H9 (cell line): ENCODE data around the gene C19orf25. TPM values are rescaled to one million over a fixed set of nuclear protein-coding genes. Genes with fewer than 3 reads are reported as not detected.

Experiments
- DNase-seq: peaks from one replicate; pipeline ENCODE4 v3.0.0-alpha.2; 2017
- H2AFZ ChIP-seq: one replicate; pipeline ENCODE4 v1.6.1; 2013; ENCODE audit warnings: mild to moderate bottlenecking, low read length, control low read depth, moderate library complexity
- H2AK5ac ChIP-seq: 2 replicates; pipeline ENCODE4 v1.6.1; 2013; ENCODE audit warnings: low read length, control low read depth, mixed read lengths; ENCODE audit not compliant: insufficient read length
- H2BK120ac ChIP-seq: one replicate; pipeline ENCODE4 v1.6.1; 2013; ENCODE audit warnings: low read depth, mild to moderate bottlenecking, low read length, control low read depth, inconsistent platforms; ENCODE audit not compliant: poor library complexity, severe bottlenecking
- H2BK12ac ChIP-seq: 2 replicates; pipeline ENCODE4 v1.6.1; 2013; ENCODE audit warnings: low read length, control low read depth, mixed read lengths, low read depth; ENCODE audit not compliant: insufficient read length
- H2BK15ac ChIP-seq: 2 replicates; pipeline ENCODE4 v1.6.1; 2013; ENCODE audit warnings: low read depth, low read length, control low read depth
- H2BK20ac ChIP-seq: one replicate; pipeline ENCODE4 v1.6.1; 2013; ENCODE audit warnings: low read depth, mild to moderate bottlenecking, low read length, control low read depth, inconsistent platforms; ENCODE audit not compliant: poor library complexity, severe bottlenecking
- H2BK5ac ChIP-seq: 2 replicates; pipeline ENCODE4 v1.6.1; 2013; ENCODE audit warnings: low read length, control low read depth, mixed read lengths; ENCODE audit not compliant: insufficient read length
- H3K14ac ChIP-seq: 2 replicates; pipeline ENCODE4 v1.6.1; 2013; ENCODE audit warnings: low read length, control low read depth; ENCODE audit not compliant: insufficient read depth
- H3K18ac ChIP-seq: 2 replicates; pipeline ENCODE4 v1.6.1; 2013; ENCODE audit warnings: low read depth, mild to moderate bottlenecking, mixed read lengths, low read length, control low read depth; ENCODE audit not compliant: insufficient read length
- H3K23ac ChIP-seq: 2 replicates; pipeline ENCODE4 v1.6.1; 2013; ENCODE audit warnings: low read length, control low read depth, mixed read lengths, low read depth; ENCODE audit not compliant: insufficient read length
- H3K23me2 ChIP-seq: 2 replicates; pipeline ENCODE4 v1.6.1; 2013; ENCODE audit warnings: low read depth, mild to moderate bottlenecking, mixed read lengths, low read length, control low read depth; ENCODE audit not compliant: insufficient read length, poor library complexity, severe bottlenecking
- H3K27ac ChIP-seq: 2 replicates; pipeline ENCODE4 v1.5.1; 2013; ENCODE audit warnings: low read length, control low read depth, mixed read lengths, low read depth; ENCODE audit not compliant: insufficient read length
- H3K27me3 ChIP-seq: 2 replicates; pipeline ENCODE4 v1.6.1; 2013; ENCODE audit warnings: low read length, control low read depth, inconsistent platforms; ENCODE audit not compliant: insufficient read depth
- H3K4ac ChIP-seq: 2 replicates; pipeline ENCODE4 v1.6.1; 2013; ENCODE audit warnings: low read depth, mild to moderate bottlenecking, control low read depth, inconsistent platforms, low read length, moderate library complexity
- H3K4me1 ChIP-seq: 2 replicates; pipeline ENCODE4 v1.6.1; 2013; ENCODE audit warnings: low read length, control low read depth, inconsistent platforms; ENCODE audit not compliant: insufficient read depth
- H3K4me2 ChIP-seq: 2 replicates; pipeline ENCODE4 v1.6.1; 2013; ENCODE audit warnings: low read length, control low read depth, mixed read lengths; ENCODE audit not compliant: insufficient read length, insufficient read depth
- H3K56ac ChIP-seq: 2 replicates; pipeline ENCODE4 v1.6.1; 2013; ENCODE audit warnings: low read depth, mild to moderate bottlenecking, mixed read lengths, low read length, control low read depth; ENCODE audit not compliant: insufficient read length
- H3K79me1 ChIP-seq: 2 replicates; pipeline ENCODE4 v1.6.1; 2013; ENCODE audit warnings: low read depth, mild to moderate bottlenecking, moderate library complexity, low read length, control low read depth, inconsistent platforms; ENCODE audit not compliant: insufficient read depth, poor library complexity, severe bottlenecking
- H3K79me2 ChIP-seq: 2 replicates; pipeline ENCODE4 v1.6.1; 2013; ENCODE audit warnings: low read length, control low read depth, inconsistent platforms; ENCODE audit not compliant: insufficient read depth
- H3K9ac ChIP-seq: 2 replicates; pipeline ENCODE4 v1.6.1; 2013; ENCODE audit warnings: low read length, control low read depth, mixed read lengths; ENCODE audit not compliant: insufficient read length; ENCODE audit errors: extremely low read depth
- H3K9me3 ChIP-seq: one replicate; pipeline ENCODE4 v1.6.1; 2013; ENCODE audit warnings: low read depth, low read length, inconsistent platforms; ENCODE audit not compliant: control insufficient read depth
- H3T11ph ChIP-seq: one replicate; pipeline ENCODE4 v1.6.1; 2013; ENCODE audit warnings: mild to moderate bottlenecking, low read length, control low read depth, inconsistent platforms
- H4K20me1 ChIP-seq: one replicate; pipeline ENCODE4 v1.6.1; 2013; ENCODE audit not compliant: control insufficient read depth, insufficient read length, insufficient read depth
- H4K5ac ChIP-seq: 2 replicates; pipeline ENCODE4 v1.6.1; 2013; ENCODE audit warnings: low read depth, mild to moderate bottlenecking, mixed read lengths, low read length, control low read depth; ENCODE audit not compliant: insufficient read length
- H4K8ac ChIP-seq: replicated peaks from 2 replicates; pipeline ENCODE4 v1.6.1; 2013; ENCODE audit warnings: low read length, control low read depth, mixed read lengths, low read depth; ENCODE audit not compliant: insufficient read length
- H4K91ac ChIP-seq: 2 replicates; pipeline ENCODE4 v1.6.1; 2013; ENCODE audit warnings: low read depth, mild to moderate bottlenecking, moderate library complexity, mixed read lengths, low read length, control low read depth; ENCODE audit not compliant: insufficient read length
- H3K27ac Mint-ChIP-seq, 3 experiments: 2 replicates in 2 of 3; 3 replicates in 1 of 3; pipeline ENCODE4 v1.8.0; 2020 to 2021; ENCODE audit warnings: mixed read lengths in 3 of 3, mild to moderate bottlenecking in 1 of 3, moderate library complexity in 1 of 3
- H3K27me3 Mint-ChIP-seq: 2 replicates; pipeline ENCODE4 v1.8.0; 2021; ENCODE audit warnings: low read depth, mild to moderate bottlenecking, moderate library complexity, mixed read lengths
- H3K36me3 Mint-ChIP-seq, 3 experiments: 2 replicates in 2 of 3; 3 replicates in 1 of 3; pipeline ENCODE4 v1.8.0; 2020 to 2021; ENCODE audit warnings: low read depth in 3 of 3, mixed read lengths in 3 of 3; ENCODE audit not compliant: insufficient read depth in 1 of 3
- H3K4me1 Mint-ChIP-seq, 2 experiments: 2 replicates each; pipeline ENCODE4 v1.8.0; 2020; ENCODE audit warnings: mixed read lengths in 2 of 2
- H3K4me3 Mint-ChIP-seq, 2 experiments: 2 replicates in 1 of 2; 3 replicates in 1 of 2; pipeline ENCODE4 v1.8.0; 2020 to 2021; ENCODE audit warnings: mild to moderate bottlenecking in 2 of 2, mixed read lengths in 2 of 2, moderate library complexity in 1 of 2
- H3K9me3 Mint-ChIP-seq, 2 experiments: 2 replicates in 1 of 2; 3 replicates in 1 of 2; pipeline ENCODE4 v1.8.0; 2020; ENCODE audit warnings: mild to moderate bottlenecking in 2 of 2, mixed read lengths in 2 of 2, moderate library complexity in 1 of 2
- CTCF ChIP-seq: fragments of 200-600 bp; sonication (generic); conservative IDR thresholded peaks from 3 replicates; pipeline ENCODE4 v1.8.0; 2021; ENCODE audit warnings: antibody characterized with exemption, mild to moderate bottlenecking
- WGBS: extraction: QIAGEN DNeasy Blood & Tissue Kit; methylation state at CpG from one replicate; pipeline ENCODE4 v1.1.7; 2013; ENCODE audit warnings: missing lambda C conversion rate, low lambda C conversion rate, mixed read lengths; ENCODE audit not compliant: insufficient read length; ENCODE audit errors: extremely low coverage; 5-methylcytosine and 5-hydroxymethylcytosine counted together
- total RNA-seq: library from RNA; stranded (reverse); gene quantifications from 2 replicates; pipeline ENCODE4 v1.2.1, GENCODE V29; 2021

C19orf25 gene
- total RNA-seq, 1 experiment from 2014 or later, result 36.8 TPM

DNA sequence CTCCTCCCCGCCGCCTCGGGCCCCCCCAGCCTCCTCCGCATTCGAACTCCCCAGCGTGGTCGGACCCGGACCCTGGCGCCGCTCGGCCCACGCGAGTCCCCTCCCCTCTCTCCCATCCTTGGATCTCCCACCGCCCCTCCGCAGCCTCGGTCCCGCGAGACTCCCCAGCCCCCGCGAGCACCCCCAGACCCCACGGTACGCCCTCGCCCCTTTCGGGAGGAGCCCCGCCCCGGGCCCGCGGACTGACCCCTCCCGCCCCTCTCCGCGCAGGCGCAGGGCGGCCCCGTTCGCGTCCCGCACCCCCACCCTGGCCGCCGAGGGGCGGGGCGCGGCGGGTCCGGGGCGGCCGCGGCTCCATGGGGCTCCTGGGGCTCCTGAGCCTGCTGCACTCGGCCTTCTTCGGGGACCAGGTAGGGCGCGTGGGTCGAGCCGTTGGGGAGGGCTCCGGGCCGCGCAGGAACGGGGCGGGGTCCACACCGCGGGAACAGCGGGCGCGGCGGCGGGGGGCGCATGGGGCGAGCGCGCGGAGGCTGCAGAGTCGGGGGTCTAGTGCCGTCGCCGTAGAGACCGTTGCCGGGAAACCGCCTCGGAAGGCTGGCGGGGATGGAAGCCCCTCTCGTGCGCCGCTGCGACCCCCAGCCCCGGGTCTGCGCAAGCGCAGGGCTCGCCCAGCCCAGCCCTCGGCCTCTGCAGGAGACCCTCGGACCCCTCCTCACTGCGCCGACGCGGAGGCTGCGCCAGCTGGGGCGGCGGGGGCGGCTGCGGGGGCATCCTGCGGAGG is 32.9 kb downstream of the C19orf25 start:
- H3K9me3 Mint-ChIP-seq, result no peaks in the 10 kb centered on the region; a peak in 1 of 5 replicates
- peaks cover 60% of the 10 kb centered on the region for H3K27me3 Mint-ChIP-seq
- H4K5ac ChIP-seq, result no peak overlapping the region
- no peaks in the 10 kb centered on the region for H3K9me3 ChIP-seq
- no peaks in the 10 kb centered on the region for H3K79me1 ChIP-seq
- peaks cover 11 to 22% (median 18%) of the 10 kb centered on the region in 3 experiments for H3K36me3 Mint-ChIP-seq
- WGBS, result no CpG with 5 or more reads among the region's 99 CpGs
- no peak overlapping the region for H3K27ac ChIP-seq
- no peak overlapping the region for H2BK120ac ChIP-seq
- H3K23ac ChIP-seq, result no peak overlapping the region
- H3K14ac ChIP-seq, result no peak overlapping the region
- peaks cover 24% of the 10 kb centered on the region; the same call in 1 of the 2 replicates for H3K27me3 ChIP-seq
- no peak overlapping the region for H2AK5ac ChIP-seq
- no peak overlapping the region for H3K4ac ChIP-seq
- no peak overlapping the region for H3K27ac Mint-ChIP-seq
- peaks cover 10 to 24% of the 10 kb centered on the region in 2 experiments for H3K4me1 Mint-ChIP-seq
- H3K4me2 ChIP-seq, result peak overlapping the region; percentile 7
- no peak for TF ChIP-seq CTCF
- H3K23me2 ChIP-seq, result peaks cover 4% of the 10 kb centered on the region
- no peak for DNase-seq
- H4K91ac ChIP-seq, result no peak overlapping the region
- no peak overlapping the region for H3K56ac ChIP-seq
- H3T11ph ChIP-seq, result no peak overlapping the region
- H3K9ac ChIP-seq, result no peak overlapping the region
- peak overlapping the region in 1 of 2 experiments; percentile 80; a peak in 2 of 5 replicates for H3K4me3 Mint-ChIP-seq
- H4K20me1 ChIP-seq, result no peaks in the 10 kb centered on the region
- no peak overlapping the region for H2BK5ac ChIP-seq
- H2BK20ac ChIP-seq, result no peak overlapping the region
- H4K8ac ChIP-seq, result no peak overlapping the region
- H2BK12ac ChIP-seq, result no peak overlapping the region
- H2BK15ac ChIP-seq, result no peak overlapping the region
- H2AFZ ChIP-seq, result no peak overlapping the region
- H3K18ac ChIP-seq, result no peak overlapping the region
- H3K79me2 ChIP-seq, result no peaks in the 10 kb centered on the region
- H3K4me1 ChIP-seq, result no peaks in the 10 kb centered on the region
